Neural cell (in vitro differentiated cells): ENCODE measurements around the gene CWF19L2. TPM values are rescaled to one million over a fixed set of nuclear protein-coding genes. Genes with fewer than 3 reads are reported as not detected.
"Not testable (repeated sequence)": the region's sequence is repeated elsewhere in the genome, so short reads cannot be mapped to it uniquely, and the experiment has no call there.

Source experiments
- H2AFZ ChIP-seq: fragments of 200-600, 300-800 bp; sonication (generic), shearing (Covaris generic); 2 replicates; pipeline ENCODE4 v1.6.0; 2014; ENCODE audit warnings: low read depth, mild to moderate bottlenecking, antibody characterized with exemption, low read length, moderate library complexity
- H3F3A ChIP-seq: fragments of 200-600 bp; shearing (Covaris generic); 2 replicates; pipeline ENCODE4 v1.6.1; 2016; ENCODE audit warnings: mild to moderate bottlenecking, moderate library complexity, mixed read lengths, antibody characterized with exemption, low read length; ENCODE audit not compliant: insufficient read depth, poor library complexity, severe bottlenecking
- H3K27ac ChIP-seq: fragments of 200-600, 300-800 bp; sonication (generic), shearing (Covaris generic); 2 replicates; pipeline ENCODE4 v1.5.1; 2014; ENCODE audit warnings: mild to moderate bottlenecking, low read length, moderate library complexity
- H3K27me3 ChIP-seq: fragments of 300-800, 200-600 bp; sonication (generic), shearing (Covaris generic); 2 replicates; pipeline ENCODE4 v1.6.0; 2014; ENCODE audit warnings: mild to moderate bottlenecking, low read depth, low read length, moderate library complexity; ENCODE audit not compliant: insufficient read depth
- H3K36me3 ChIP-seq: fragments of 300-800, 200-600 bp; sonication (generic), shearing (Covaris generic); 2 replicates; pipeline ENCODE4 v1.5.1; 2014; ENCODE audit warnings: mild to moderate bottlenecking, antibody characterized with exemption, low read length, moderate library complexity; ENCODE audit not compliant: insufficient read depth
- H3K4me2 ChIP-seq: fragments of 300-800, 200-600 bp; sonication (generic), shearing (Covaris generic); 2 replicates; pipeline ENCODE4 v1.6.0; 2014; ENCODE audit warnings: mild to moderate bottlenecking, low read length
- H3K4me3 ChIP-seq: fragments of 300-800, 200-600 bp; sonication (generic), shearing (Covaris generic); 2 replicates; pipeline ENCODE4 v1.5.1; 2014; ENCODE audit warnings: mild to moderate bottlenecking, low read length, moderate library complexity
- H3K79me2 ChIP-seq: fragments of 200-600 bp; shearing (Covaris generic); replicated peaks from 2 replicates; pipeline ENCODE4 v1.6.0; 2014; ENCODE audit warnings: mild to moderate bottlenecking, low read length, moderate library complexity; ENCODE audit not compliant: insufficient read depth
- H3K9ac ChIP-seq: fragments of 300-800, 200-600 bp; sonication (generic), shearing (Covaris generic); 2 replicates; pipeline ENCODE4 v1.6.1; 2016; ENCODE audit warnings: mild to moderate bottlenecking, low read length, mixed read lengths
- H3K9me2 ChIP-seq: fragments of 200-600 bp; shearing (Covaris generic); 2 replicates; pipeline ENCODE4 v1.6.1; 2016; ENCODE audit warnings: mild to moderate bottlenecking, low read length, mixed read lengths; ENCODE audit not compliant: insufficient read depth
- H3K9me3 ChIP-seq: fragments of 200-600, 300-800 bp; sonication (generic), shearing (Covaris generic); 2 replicates; pipeline ENCODE4 v1.6.1; 2016; ENCODE audit warnings: mild to moderate bottlenecking, mixed run types, low read length, moderate library complexity, mixed read lengths
- H4K20me1 ChIP-seq: fragments of 200-600 bp; shearing (Covaris generic); 2 replicates; pipeline ENCODE4 v1.6.1; 2016; ENCODE audit warnings: mild to moderate bottlenecking, mixed run types; ENCODE audit not compliant: insufficient read depth
- EP300 ChIP-seq: fragments of 450-650 bp; conservative IDR thresholded peaks from 2 replicates; pipeline ENCODE4 v1.6.1; 2014; ENCODE audit warnings: antibody characterized with exemption, mild to moderate bottlenecking, moderate library complexity; ENCODE audit not compliant: poor library complexity, severe bottlenecking
- EZH2 ChIP-seq: fragments of 200-600, 300-800 bp; shearing (Covaris generic), sonication (generic); IDR thresholded peaks from 2 replicates; pipeline ENCODE4 v1.6.1; 2014; ENCODE audit warnings: antibody characterized with exemption, low read length, borderline replicate concordance, mild to moderate bottlenecking; ENCODE audit not compliant: insufficient read depth, poor library complexity, severe bottlenecking
- MXI1 ChIP-seq: fragments of 450-650 bp; conservative IDR thresholded peaks from 2 replicates; pipeline ENCODE4 v1.6.1; 2014; ENCODE audit warnings: antibody characterized with exemption, mild to moderate bottlenecking; ENCODE audit not compliant: poor library complexity, severe bottlenecking
- POLR2AphosphoS5 ChIP-seq: IDR thresholded peaks from 2 replicates; pipeline ENCODE4 v1.6.1; 2012
- RAD21 ChIP-seq: fragments of 450-650 bp; conservative IDR thresholded peaks from 2 replicates; pipeline ENCODE4 v1.6.1; 2014; ENCODE audit warnings: antibody characterized with exemption, mild to moderate bottlenecking, moderate library complexity
- REST ChIP-seq: IDR thresholded peaks from 2 replicates; pipeline ENCODE4 v1.6.1; 2012; ENCODE audit warnings: borderline replicate concordance
- SMC3 ChIP-seq: fragments of 450-650 bp; conservative IDR thresholded peaks from 2 replicates; pipeline ENCODE4 v1.6.1; 2014; ENCODE audit warnings: antibody characterized with exemption, mild to moderate bottlenecking, moderate library complexity; ENCODE audit not compliant: poor library complexity
- TAF1 ChIP-seq: IDR thresholded peaks from 2 replicates; pipeline ENCODE4 v1.6.1; 2012; ENCODE audit warnings: low read depth
- polyA plus RNA-seq: library from polyadenylated mRNA; depleted of rRNA; stranded (reverse); fragments of >200 nt; gene quantifications from 2 replicates; pipeline ENCODE4 v1.2.3, GENCODE V29; 2014
- TF ChIP-seq, protein P1 (sequence below): fragments of 450-650 bp; IDR thresholded peaks from 2 replicates; pipeline ENCODE4 v1.5.1; 2014; ENCODE audit warnings: antibody characterized with exemption, mild to moderate bottlenecking, moderate library complexity; ENCODE audit not compliant: poor library complexity, severe bottlenecking

The CWF19L2 gene
- polyA plus RNA-seq, 1 donor from 2014 or later, result 4.9 TPM

GRCh38 chr11:107468596-107468995, 11.0 kb upstream of the CWF19L2 start:
- TF ChIP-seq POLR2AphosphoS5, result no peak
- no peak for TF ChIP-seq SMC3
- no peak for TF ChIP-seq REST
- TF ChIP-seq RAD21, result no peak
- TF ChIP-seq EP300, result no peak
- no peak for TF ChIP-seq MXI1
- TF ChIP-seq EZH2, result no peak
- TF ChIP-seq, protein P1, sequence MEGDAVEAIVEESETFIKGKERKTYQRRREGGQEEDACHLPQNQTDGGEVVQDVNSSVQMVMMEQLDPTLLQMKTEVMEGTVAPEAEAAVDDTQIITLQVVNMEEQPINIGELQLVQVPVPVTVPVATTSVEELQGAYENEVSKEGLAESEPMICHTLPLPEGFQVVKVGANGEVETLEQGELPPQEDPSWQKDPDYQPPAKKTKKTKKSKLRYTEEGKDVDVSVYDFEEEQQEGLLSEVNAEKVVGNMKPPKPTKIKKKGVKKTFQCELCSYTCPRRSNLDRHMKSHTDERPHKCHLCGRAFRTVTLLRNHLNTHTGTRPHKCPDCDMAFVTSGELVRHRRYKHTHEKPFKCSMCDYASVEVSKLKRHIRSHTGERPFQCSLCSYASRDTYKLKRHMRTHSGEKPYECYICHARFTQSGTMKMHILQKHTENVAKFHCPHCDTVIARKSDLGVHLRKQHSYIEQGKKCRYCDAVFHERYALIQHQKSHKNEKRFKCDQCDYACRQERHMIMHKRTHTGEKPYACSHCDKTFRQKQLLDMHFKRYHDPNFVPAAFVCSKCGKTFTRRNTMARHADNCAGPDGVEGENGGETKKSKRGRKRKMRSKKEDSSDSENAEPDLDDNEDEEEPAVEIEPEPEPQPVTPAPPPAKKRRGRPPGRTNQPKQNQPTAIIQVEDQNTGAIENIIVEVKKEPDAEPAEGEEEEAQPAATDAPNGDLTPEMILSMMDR, result no peak
- no peak for TF ChIP-seq TAF1
- Histone ChIP-seq H2AFZ (no peak overlapping the region), H3K9me2 (no peaks in the 10 kb centered on the region), H3K79me2 (no peaks in the 10 kb centered on the region), H3K4me2 (no peak overlapping the region), H3K4me3 (no peak overlapping the region), H3K27me3 (no peaks in the 10 kb centered on the region), H3K9ac (no peak overlapping the region), H3K27ac (no peak overlapping the region), H3F3A (no peaks in the 10 kb centered on the region), H4K20me1 (no peaks in the 10 kb centered on the region), H3K36me3 (no peaks in the 10 kb centered on the region), H3K9me3 (no peaks in the 10 kb centered on the region)

- Histone ChIP-seq H4K20me1 (no peaks in the 10 kb centered on the region), H3K9me3 (no peaks in the 10 kb centered on the region), H3K9me2 (no peaks in the 10 kb centered on the region), H3K27ac (no peak overlapping the region), H2AFZ (no peak overlapping the region), H3K36me3 (no peaks in the 10 kb centered on the region), H3K9ac (no peak overlapping the region), H3K79me2 (no peaks in the 10 kb centered on the region), H3K4me3 (no peak overlapping the region), H3K27me3 (no peaks in the 10 kb centered on the region), H3K4me2 (no peak overlapping the region), H3F3A (no peaks in the 10 kb centered on the region)
- TF ChIP-seq RAD21, result no peak
- TF ChIP-seq REST, result no peak
- TF ChIP-seq, protein P1, result no peak
- TF ChIP-seq POLR2AphosphoS5, result no peak
- no peak for TF ChIP-seq MXI1
- TF ChIP-seq EP300, result no peak
- no peak for TF ChIP-seq EZH2
- no peak for TF ChIP-seq SMC3
- TF ChIP-seq TAF1, result no peak
Measured at GRCh38 chr11:107467696-107468095, 10.1 kb upstream of the CWF19L2 start.

GRCh38 chr11:107466275-107466866, 8.7 kb upstream of the CWF19L2 start:
- H3K4me2 ChIP-seq, H3K4me3 ChIP-seq, H3K27ac ChIP-seq, H3K36me3 ChIP-seq, H3K9me3 ChIP-seq, H3K79me2 ChIP-seq, H3K9ac ChIP-seq, H2AFZ ChIP-seq, H3K9me2 ChIP-seq, H3K27me3 ChIP-seq, H3F3A ChIP-seq, H4K20me1 ChIP-seq: not testable (repeated sequence)
